GM23338 (cell line): ENCODE data around the gene AP2A2. TPM values are rescaled to one million over a fixed set of nuclear protein-coding genes. Genes with fewer than 3 reads are reported as not detected.

Experiments used
- ATAC-seq: fragments of 200-7000 bp; cut with Tn5 transposase; 3 replicates; pipeline ENCODE4 v1.9.1; 2020
- DNase-seq: peaks from one replicate; pipeline ENCODE4 v3.0.0-alpha.2; 2015; ENCODE audit warnings: low spot score
- H2AFZ ChIP-seq: fragments of 200-600 bp; sonication (generic); 2 replicates; pipeline ENCODE4 v1.8.0; 2016; ENCODE audit warnings: antibody characterized with exemption, mild to moderate bottlenecking, moderate library complexity
- H3F3A ChIP-seq: fragments of 200-600 bp; sonication (generic); replicated peaks from 2 replicates; pipeline ENCODE4 v1.8.0; 2017; ENCODE audit warnings: antibody characterized with exemption, mixed run types, low read depth
- H3K27ac ChIP-seq: fragments of 200-600 bp; sonication (generic); 2 replicates; pipeline ENCODE4 v1.6.1; 2016; ENCODE audit warnings: low read depth
- H3K27me3 ChIP-seq: fragments of 200-600 bp; sonication (generic); 2 replicates; pipeline ENCODE4 v1.8.0; 2016; ENCODE audit warnings: mild to moderate bottlenecking, mixed run types, moderate library complexity; ENCODE audit not compliant: insufficient read depth
- H3K36me3 ChIP-seq: fragments of 200-600 bp; sonication (generic); 2 replicates; pipeline ENCODE4 v1.8.0; 2016; ENCODE audit warnings: mild to moderate bottlenecking; ENCODE audit not compliant: insufficient read depth
- H3K4me1 ChIP-seq: fragments of 200-600 bp; sonication (generic); 2 replicates; pipeline ENCODE4 v1.8.0; 2016; ENCODE audit warnings: mild to moderate bottlenecking, moderate library complexity; ENCODE audit not compliant: insufficient read depth
- H3K4me2 ChIP-seq: fragments of 200-600 bp; sonication (generic); 2 replicates; pipeline ENCODE4 v1.7.1; 2017; ENCODE audit warnings: mixed run types
- H3K4me3 ChIP-seq: fragments of 200-600 bp; sonication (generic); 2 replicates; pipeline ENCODE4 v1.6.1; 2016; ENCODE audit warnings: mixed run types
- H3K79me2 ChIP-seq: fragments of 200-600 bp; sonication (generic); replicated peaks from 2 replicates; pipeline ENCODE4 v1.8.0; 2017; ENCODE audit warnings: mild to moderate bottlenecking; ENCODE audit not compliant: insufficient read depth
- H3K9me2 ChIP-seq: fragments of 200-600 bp; sonication (generic); 2 replicates; pipeline ENCODE4 v1.8.0; 2017; ENCODE audit not compliant: insufficient read depth
- H4K20me1 ChIP-seq: fragments of 200-600 bp; sonication (generic); replicated peaks from 2 replicates; pipeline ENCODE4 v1.8.0; 2017; ENCODE audit warnings: mild to moderate bottlenecking; ENCODE audit not compliant: insufficient read depth
- H3K27ac Mint-ChIP-seq: 2 replicates; pipeline ENCODE4 v1.8.0; 2020; ENCODE audit warnings: inconsistent platforms, mild to moderate bottlenecking, moderate library complexity, mixed read lengths
- H3K27me3 Mint-ChIP-seq: 3 replicates; pipeline ENCODE4 v1.8.0; 2022; ENCODE audit warnings: low read depth, mild to moderate bottlenecking, moderate library complexity, mixed read lengths, inconsistent platforms; ENCODE audit not compliant: insufficient read depth, poor library complexity
- H3K36me3 Mint-ChIP-seq: 3 replicates; pipeline ENCODE4 v1.8.0; 2021; ENCODE audit warnings: low read depth, mild to moderate bottlenecking, inconsistent platforms, moderate library complexity, mixed read lengths
- H3K4me1 Mint-ChIP-seq: 3 replicates; pipeline ENCODE4 v1.8.0; 2020; ENCODE audit warnings: mild to moderate bottlenecking, inconsistent platforms, mixed read lengths
- H3K4me3 Mint-ChIP-seq: 3 replicates; pipeline ENCODE4 v1.8.0; 2021; ENCODE audit warnings: moderate library complexity, mild to moderate bottlenecking, inconsistent platforms, mixed read lengths
- H3K9me3 Mint-ChIP-seq: 3 replicates; pipeline ENCODE4 v1.8.0; 2020; ENCODE audit warnings: moderate library complexity, mild to moderate bottlenecking, inconsistent platforms, mixed read lengths
- CREB1 ChIP-seq: fragments of 250-450 bp; sonication (Bioruptor Pico); IDR thresholded peaks from 2 replicates; pipeline ENCODE4 v1.5.0; 2020; ENCODE audit warnings: low read depth, mild to moderate bottlenecking, moderate library complexity
- EZH2 ChIP-seq: fragments of 200-600 bp; sonication (generic); IDR thresholded peaks from one replicate; pipeline ENCODE4 v1.8.0; 2017; ENCODE audit warnings: antibody characterized with exemption, mild to moderate bottlenecking, low read depth; ENCODE audit not compliant: unreplicated experiment
- EZH2phosphoT487 ChIP-seq: fragments of 200-600 bp; sonication (generic); IDR thresholded peaks from one replicate; pipeline ENCODE4 v1.8.1; 2018; ENCODE audit warnings: antibody characterized with exemption; ENCODE audit not compliant: unreplicated experiment
- JUNB ChIP-seq: IDR thresholded peaks from one replicate; pipeline ENCODE4 v1.6.1; 2016; ENCODE audit warnings: antibody characterized with exemption; ENCODE audit not compliant: unreplicated experiment
- NANOG ChIP-seq: IDR thresholded peaks from 2 replicates; pipeline ENCODE4 v1.6.1; 2016; ENCODE audit warnings: antibody characterized with exemption, borderline replicate concordance
- POLR2AphosphoS5 ChIP-seq: IDR thresholded peaks from 2 replicates; pipeline ENCODE4 v1.6.1; 2016; ENCODE audit warnings: antibody characterized with exemption, low read depth
- STAT1 ChIP-seq: IDR thresholded peaks from one replicate; pipeline ENCODE4 v1.6.1; 2016; ENCODE audit warnings: antibody characterized with exemption; ENCODE audit not compliant: unreplicated experiment
- ZNF114 ChIP-seq: fragments of 250-450 bp; sonication (Bioruptor Pico); IDR thresholded peaks from 2 replicates; pipeline ENCODE4 v1.5.0; 2020; ENCODE audit warnings: mild to moderate bottlenecking, moderate library complexity
- ZNF331 ChIP-seq: fragments of 250-450 bp; sonication (Bioruptor Pico); IDR thresholded peaks from 2 replicates; pipeline ENCODE4 v1.5.0; 2020; ENCODE audit warnings: low read depth, mild to moderate bottlenecking, moderate library complexity
- polyA plus RNA-seq: library from polyadenylated mRNA; unstranded; fragments of >200 nt; fragmentation: Nextera tagmentation; extraction: Ambion mirVana; gene quantifications from 2 replicates; pipeline ENCODE4 v1.2.1, GENCODE V29; 2016
- total RNA-seq: library from RNA; depleted of rRNA; stranded (reverse); fragments of >200 nt; shearing (Covaris generic); gene quantifications from 2 replicates; pipeline ENCODE4 v1.2.3, GENCODE V29; 2014
- TF ChIP-seq, protein P1 (sequence below): IDR thresholded peaks from 2 replicates; pipeline ENCODE4 v1.6.1; 2016; ENCODE audit warnings: antibody characterized with exemption
- TF ChIP-seq, protein P2 (sequence below): IDR thresholded peaks from one replicate; pipeline ENCODE4 v1.6.1; 2018; ENCODE audit warnings: antibody characterized with exemption; ENCODE audit not compliant: unreplicated experiment
- TF ChIP-seq, protein P3 (sequence below): fragments of 250-450 bp; sonication (Bioruptor Pico); IDR thresholded peaks from 2 replicates; pipeline ENCODE4 v1.5.0; 2020; ENCODE audit warnings: mild to moderate bottlenecking, moderate library complexity
- TF ChIP-seq, protein P4 (sequence below), 2 experiments: fragments of 200-600 bp in 1 of 2; sonication (generic) in 1 of 2; conservative IDR thresholded peaks; 2 replicates each; pipeline versions ENCODE4 v1.5.1 to v1.6.1; 2016 to 2017; ENCODE audit warnings: antibody characterized with exemption in 2 of 2, low read depth in 2 of 2, mild to moderate bottlenecking in 2 of 2, moderate library complexity in 1 of 2

Gene AP2A2
- total and polyA plus RNA-seq, 2 experiments from 2014 or later, result 23.7 to 47.5 TPM

DNA sequence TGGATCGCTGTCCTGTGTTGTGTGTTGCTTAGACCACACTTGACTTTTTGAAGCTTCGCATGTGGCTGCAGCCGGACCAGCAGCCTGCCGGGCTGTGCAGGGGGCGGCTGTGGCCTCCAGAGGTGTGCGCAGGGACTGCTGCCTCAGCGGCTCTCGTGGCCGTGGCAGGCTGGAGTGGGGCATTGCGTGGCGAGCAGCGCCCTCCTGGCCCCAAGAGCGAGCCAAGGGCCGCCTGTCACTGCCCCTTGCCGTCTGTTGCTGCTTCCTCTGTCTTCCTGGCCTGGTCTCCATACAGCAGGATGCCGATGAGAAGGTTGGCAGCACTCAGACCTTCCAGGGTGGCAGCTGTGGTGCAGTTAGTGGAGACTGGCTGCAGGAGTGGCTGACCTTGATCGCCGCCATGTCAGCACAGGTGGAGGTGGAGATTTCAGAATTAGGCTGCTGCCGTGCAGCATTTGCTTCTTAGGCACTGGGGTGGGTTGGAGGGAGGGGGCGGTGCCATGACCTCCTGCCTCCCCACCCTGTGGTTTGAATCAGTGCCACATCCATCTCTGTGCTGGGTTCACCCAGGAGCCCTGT, 76.8 kb downstream of the AP2A2 start:
- no peaks in the 10 kb centered on the region for H3K27me3 ChIP-seq
- peaks cover 52% of the 10 kb centered on the region for H3K36me3 Mint-ChIP-seq
- H3K9me3 Mint-ChIP-seq, result no peaks in the 10 kb centered on the region; the same call in 2 of the 3 replicates
- H3K27ac ChIP-seq, result no peak overlapping the region
- no peak overlapping the region for H3K27ac Mint-ChIP-seq
- H4K20me1 ChIP-seq, result peaks cover 12% of the 10 kb centered on the region
- ATAC-seq, result no peak
- H3K4me2 ChIP-seq, result no peak overlapping the region
- peaks cover 11% of the 10 kb centered on the region; the same call in 1 of the 2 replicates for H3K36me3 ChIP-seq
- no peak overlapping the region for H2AFZ ChIP-seq
- no peaks in the 10 kb centered on the region for H3K9me2 ChIP-seq
- peaks cover 7% of the 10 kb centered on the region for H3K27me3 Mint-ChIP-seq
- no peaks in the 10 kb centered on the region for H3F3A ChIP-seq
- no peak overlapping the region for H3K4me3 ChIP-seq
- no peak for TF ChIP-seq ZNF331 (CRISPR knock-in tag)
- TF ChIP-seq, protein P1, sequence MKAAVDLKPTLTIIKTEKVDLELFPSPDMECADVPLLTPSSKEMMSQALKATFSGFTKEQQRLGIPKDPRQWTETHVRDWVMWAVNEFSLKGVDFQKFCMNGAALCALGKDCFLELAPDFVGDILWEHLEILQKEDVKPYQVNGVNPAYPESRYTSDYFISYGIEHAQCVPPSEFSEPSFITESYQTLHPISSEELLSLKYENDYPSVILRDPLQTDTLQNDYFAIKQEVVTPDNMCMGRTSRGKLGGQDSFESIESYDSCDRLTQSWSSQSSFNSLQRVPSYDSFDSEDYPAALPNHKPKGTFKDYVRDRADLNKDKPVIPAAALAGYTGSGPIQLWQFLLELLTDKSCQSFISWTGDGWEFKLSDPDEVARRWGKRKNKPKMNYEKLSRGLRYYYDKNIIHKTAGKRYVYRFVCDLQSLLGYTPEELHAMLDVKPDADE, result no peak
- TF ChIP-seq, protein P2, sequence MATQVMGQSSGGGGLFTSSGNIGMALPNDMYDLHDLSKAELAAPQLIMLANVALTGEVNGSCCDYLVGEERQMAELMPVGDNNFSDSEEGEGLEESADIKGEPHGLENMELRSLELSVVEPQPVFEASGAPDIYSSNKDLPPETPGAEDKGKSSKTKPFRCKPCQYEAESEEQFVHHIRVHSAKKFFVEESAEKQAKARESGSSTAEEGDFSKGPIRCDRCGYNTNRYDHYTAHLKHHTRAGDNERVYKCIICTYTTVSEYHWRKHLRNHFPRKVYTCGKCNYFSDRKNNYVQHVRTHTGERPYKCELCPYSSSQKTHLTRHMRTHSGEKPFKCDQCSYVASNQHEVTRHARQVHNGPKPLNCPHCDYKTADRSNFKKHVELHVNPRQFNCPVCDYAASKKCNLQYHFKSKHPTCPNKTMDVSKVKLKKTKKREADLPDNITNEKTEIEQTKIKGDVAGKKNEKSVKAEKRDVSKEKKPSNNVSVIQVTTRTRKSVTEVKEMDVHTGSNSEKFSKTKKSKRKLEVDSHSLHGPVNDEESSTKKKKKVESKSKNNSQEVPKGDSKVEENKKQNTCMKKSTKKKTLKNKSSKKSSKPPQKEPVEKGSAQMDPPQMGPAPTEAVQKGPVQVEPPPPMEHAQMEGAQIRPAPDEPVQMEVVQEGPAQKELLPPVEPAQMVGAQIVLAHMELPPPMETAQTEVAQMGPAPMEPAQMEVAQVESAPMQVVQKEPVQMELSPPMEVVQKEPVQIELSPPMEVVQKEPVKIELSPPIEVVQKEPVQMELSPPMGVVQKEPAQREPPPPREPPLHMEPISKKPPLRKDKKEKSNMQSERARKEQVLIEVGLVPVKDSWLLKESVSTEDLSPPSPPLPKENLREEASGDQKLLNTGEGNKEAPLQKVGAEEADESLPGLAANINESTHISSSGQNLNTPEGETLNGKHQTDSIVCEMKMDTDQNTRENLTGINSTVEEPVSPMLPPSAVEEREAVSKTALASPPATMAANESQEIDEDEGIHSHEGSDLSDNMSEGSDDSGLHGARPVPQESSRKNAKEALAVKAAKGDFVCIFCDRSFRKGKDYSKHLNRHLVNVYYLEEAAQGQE, result no peak
- TF ChIP-seq, protein P3, sequence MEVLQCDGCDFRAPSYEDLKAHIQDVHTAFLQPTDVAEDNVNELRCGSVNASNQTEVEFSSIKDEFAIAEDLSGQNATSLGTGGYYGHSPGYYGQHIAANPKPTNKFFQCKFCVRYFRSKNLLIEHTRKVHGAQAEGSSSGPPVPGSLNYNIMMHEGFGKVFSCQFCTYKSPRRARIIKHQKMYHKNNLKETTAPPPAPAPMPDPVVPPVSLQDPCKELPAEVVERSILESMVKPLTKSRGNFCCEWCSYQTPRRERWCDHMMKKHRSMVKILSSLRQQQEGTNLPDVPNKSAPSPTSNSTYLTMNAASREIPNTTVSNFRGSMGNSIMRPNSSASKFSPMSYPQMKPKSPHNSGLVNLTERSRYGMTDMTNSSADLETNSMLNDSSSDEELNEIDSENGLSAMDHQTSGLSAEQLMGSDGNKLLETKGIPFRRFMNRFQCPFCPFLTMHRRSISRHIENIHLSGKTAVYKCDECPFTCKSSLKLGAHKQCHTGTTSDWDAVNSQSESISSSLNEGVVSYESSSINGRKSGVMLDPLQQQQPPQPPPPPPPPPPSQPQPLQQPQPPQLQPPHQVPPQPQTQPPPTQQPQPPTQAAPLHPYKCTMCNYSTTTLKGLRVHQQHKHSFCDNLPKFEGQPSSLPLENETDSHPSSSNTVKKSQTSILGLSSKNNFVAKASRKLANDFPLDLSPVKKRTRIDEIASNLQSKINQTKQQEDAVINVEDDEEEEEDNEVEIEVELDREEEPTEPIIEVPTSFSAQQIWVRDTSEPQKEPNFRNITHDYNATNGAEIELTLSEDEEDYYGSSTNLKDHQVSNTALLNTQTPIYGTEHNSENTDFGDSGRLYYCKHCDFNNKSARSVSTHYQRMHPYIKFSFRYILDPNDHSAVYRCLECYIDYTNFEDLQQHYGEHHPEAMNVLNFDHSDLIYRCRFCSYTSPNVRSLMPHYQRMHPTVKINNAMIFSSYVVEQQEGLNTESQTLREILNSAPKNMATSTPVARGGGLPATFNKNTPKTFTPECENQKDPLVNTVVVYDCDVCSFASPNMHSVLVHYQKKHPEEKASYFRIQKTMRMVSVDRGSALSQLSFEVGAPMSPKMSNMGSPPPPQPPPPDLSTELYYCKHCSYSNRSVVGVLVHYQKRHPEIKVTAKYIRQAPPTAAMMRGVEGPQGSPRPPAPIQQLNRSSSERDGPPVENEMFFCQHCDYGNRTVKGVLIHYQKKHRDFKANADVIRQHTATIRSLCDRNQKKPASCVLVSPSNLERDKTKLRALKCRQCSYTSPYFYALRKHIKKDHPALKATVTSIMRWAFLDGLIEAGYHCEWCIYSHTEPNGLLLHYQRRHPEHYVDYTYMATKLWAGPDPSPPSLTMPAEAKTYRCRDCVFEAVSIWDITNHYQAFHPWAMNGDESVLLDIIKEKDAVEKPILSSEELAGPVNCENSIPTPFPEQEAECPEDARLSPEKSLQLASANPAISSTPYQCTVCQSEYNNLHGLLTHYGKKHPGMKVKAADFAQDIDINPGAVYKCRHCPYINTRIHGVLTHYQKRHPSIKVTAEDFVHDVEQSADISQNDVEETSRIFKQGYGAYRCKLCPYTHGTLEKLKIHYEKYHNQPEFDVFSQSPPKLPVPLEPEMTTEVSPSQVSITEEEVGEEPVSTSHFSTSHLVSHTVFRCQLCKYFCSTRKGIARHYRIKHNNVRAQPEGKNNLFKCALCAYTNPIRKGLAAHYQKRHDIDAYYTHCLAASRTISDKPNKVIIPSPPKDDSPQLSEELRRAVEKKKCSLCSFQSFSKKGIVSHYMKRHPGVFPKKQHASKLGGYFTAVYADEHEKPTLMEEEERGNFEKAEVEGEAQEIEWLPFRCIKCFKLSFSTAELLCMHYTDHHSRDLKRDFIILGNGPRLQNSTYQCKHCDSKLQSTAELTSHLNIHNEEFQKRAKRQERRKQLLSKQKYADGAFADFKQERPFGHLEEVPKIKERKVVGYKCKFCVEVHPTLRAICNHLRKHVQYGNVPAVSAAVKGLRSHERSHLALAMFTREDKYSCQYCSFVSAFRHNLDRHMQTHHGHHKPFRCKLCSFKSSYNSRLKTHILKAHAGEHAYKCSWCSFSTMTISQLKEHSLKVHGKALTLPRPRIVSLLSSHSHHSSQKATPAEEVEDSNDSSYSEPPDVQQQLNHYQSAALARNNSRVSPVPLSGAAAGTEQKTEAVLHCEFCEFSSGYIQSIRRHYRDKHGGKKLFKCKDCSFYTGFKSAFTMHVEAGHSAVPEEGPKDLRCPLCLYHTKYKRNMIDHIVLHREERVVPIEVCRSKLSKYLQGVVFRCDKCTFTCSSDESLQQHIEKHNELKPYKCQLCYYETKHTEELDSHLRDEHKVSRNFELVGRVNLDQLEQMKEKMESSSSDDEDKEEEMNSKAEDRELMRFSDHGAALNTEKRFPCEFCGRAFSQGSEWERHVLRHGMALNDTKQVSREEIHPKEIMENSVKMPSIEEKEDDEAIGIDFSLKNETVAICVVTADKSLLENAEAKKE, result no peak
- TF ChIP-seq, protein P4, sequence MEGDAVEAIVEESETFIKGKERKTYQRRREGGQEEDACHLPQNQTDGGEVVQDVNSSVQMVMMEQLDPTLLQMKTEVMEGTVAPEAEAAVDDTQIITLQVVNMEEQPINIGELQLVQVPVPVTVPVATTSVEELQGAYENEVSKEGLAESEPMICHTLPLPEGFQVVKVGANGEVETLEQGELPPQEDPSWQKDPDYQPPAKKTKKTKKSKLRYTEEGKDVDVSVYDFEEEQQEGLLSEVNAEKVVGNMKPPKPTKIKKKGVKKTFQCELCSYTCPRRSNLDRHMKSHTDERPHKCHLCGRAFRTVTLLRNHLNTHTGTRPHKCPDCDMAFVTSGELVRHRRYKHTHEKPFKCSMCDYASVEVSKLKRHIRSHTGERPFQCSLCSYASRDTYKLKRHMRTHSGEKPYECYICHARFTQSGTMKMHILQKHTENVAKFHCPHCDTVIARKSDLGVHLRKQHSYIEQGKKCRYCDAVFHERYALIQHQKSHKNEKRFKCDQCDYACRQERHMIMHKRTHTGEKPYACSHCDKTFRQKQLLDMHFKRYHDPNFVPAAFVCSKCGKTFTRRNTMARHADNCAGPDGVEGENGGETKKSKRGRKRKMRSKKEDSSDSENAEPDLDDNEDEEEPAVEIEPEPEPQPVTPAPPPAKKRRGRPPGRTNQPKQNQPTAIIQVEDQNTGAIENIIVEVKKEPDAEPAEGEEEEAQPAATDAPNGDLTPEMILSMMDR (conservative IDR thresholded peaks at IDR 0.05; ENCODE audit: low read depth in 2 of 2), result no peak
- TF ChIP-seq EZH2phosphoT487, result no peak
- TF ChIP-seq JUNB, result no peak
- TF ChIP-seq STAT1, result no peak
- no peak for TF ChIP-seq POLR2AphosphoS5
- no peak for TF ChIP-seq EZH2
- no peak for TF ChIP-seq CREB1 (CRISPR knock-in tag)
- TF ChIP-seq ZNF114, result no peak
- no peak for TF ChIP-seq NANOG
- no peak for DNase-seq
- H3K79me2 ChIP-seq, result no peaks in the 10 kb centered on the region
- H3K4me3 Mint-ChIP-seq, result no peak overlapping the region
- H3K4me1 ChIP-seq, result no peaks in the 10 kb centered on the region
- no peaks in the 10 kb centered on the region; the same call in 2 of the 3 replicates for H3K4me1 Mint-ChIP-seq
